Measurements from ENCODE around the gene RNF213.
"Not testable (repeated sequence)": the region's sequence is repeated elsewhere in the genome, so short reads cannot be mapped to it uniquely, and the experiment has no call there.

RNF213 gene

DNA sequence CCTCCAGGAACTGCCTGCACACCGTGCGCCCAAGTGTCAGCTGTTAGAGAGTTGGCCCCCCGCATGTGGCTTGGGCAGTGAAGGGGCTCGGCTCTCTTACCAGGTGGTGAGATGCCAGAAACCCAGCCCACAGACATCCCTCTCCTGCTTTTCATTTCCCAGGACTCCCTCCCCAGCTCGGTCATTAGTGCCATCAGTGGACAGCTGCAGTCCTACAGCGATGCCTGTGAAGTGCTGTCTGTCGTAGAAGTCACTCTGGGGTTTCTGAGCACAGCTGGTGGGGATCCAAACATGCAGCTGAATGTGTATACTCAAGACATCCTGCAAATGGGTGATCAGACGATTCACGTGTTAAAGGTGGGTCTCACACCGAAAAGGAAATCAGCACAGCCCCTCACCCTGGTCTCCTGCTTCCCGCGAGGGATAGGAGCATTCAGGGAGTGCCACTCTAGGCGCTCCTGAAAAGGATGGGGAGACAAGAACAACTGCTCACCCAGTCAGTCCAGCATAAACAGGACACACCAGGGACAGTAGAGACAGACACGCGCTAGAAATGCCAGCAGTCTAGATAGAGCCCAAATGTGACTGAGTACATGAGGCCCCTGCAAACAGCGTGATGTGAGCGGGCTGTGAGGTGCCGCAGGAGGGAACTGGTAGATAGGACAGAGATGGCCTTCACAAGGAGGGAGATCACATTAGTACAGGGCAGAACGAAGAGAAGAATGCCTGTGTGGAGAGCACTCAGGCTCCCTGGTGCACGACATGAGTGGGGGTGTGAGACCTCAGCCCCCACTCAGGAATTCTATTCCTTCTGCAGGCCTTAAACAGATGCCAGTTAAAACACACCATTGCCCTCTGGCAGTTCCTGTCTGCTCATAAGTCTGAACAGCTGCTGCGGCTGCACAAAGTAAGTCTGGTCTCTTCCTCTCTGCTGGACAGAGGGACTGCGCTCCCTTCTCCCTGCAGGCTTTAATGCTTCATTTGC, 128.7 kb downstream of the RNF213 start:
- DNase-seq (ENCODE audit: low read depth, low spot score) = no peak

- DNase-seq (ENCODE audit: low read depth, low spot score) = no peak
Measured at GRCh38 chr17:80393241-80393890, 132.7 kb downstream of the RNF213 start.

GRCh38 chr17:80393961-80394360, 133.3 kb downstream of the RNF213 start:
- no peak for DNase-seq (ENCODE audit: low read depth, low spot score)

DNA sequence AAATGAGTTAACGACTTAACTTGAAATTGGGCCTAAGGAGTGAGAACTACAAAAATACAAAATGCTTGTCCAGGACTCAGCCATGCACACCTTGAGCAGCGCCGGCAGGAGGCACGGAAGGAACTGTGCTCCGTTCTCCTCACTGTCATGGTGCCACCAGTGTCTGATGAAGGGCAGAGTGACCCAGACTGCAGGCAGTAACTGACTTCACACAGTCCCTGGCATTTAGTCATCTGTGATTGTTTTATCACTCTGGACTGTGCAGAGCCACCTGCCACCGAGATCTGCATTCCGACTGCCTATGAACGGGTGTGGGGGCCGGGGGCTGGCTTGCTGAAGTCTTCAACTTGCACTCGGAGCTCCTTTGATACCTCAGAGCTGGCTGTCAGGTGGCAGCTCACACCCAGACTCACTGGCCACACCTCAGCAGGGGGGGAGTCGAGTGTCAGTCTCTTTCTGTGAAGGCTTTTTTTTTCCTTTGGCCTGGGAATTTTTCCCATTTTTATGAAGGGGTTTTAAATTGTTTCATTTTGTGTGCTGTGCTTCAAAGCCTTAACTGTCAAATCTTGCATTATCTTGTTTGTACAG, 134.1 kb downstream of the RNF213 start:
- no peak for DNase-seq (ENCODE audit: low read depth, low spot score)

GRCh38 chr17:80395402-80396151, 134.9 kb downstream of the RNF213 start:
- DNase-seq (ENCODE audit: low read depth, low spot score) = no peak

- DNase-seq (ENCODE audit: low read depth, low spot score) = no peak
Measured at GRCh38 chr17:80396157-80397033, 135.7 kb downstream of the RNF213 start.

GRCh38 chr17:80397034-80397387, 136.4 kb downstream of the RNF213 start:
- no peak for DNase-seq (ENCODE audit: low read depth, low spot score)

GRCh38 chr17:80397686-80398085, 137.0 kb downstream of the RNF213 start:
- no peak for DNase-seq (ENCODE audit: low read depth, low spot score)

GRCh38 chr17:80401086-80401485, 140.4 kb downstream of the RNF213 start:
- not testable (repeated sequence) for DNase-seq (ENCODE audit: low read depth, low spot score)

- DNase-seq (ENCODE audit: low read depth, low spot score) = not testable (repeated sequence)
Measured at GRCh38 chr17:80402102-80402501, 141.4 kb downstream of the RNF213 start.

DNA sequence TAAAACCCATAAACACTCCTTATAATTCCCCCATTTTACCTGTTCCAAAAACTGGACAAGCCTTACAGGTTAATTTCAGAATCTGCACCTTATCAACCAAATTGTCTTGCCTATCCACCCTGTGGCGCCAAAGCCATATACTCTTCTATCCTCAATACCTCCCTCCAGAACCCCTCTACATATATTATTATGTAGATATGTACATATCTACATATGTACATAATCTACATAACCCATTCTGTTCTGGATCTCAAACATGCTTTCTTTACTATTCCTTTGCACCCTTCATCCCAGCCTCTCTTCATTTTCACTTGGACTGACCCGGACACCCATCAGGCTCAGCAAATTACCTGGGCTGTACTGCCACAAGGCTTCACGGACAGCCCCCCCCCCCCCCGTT, 142.3 kb downstream of the RNF213 start:
- DNase-seq (ENCODE audit: low read depth, low spot score) = no peak

- DNase-seq (ENCODE audit: low read depth, low spot score) = no peak
Measured at GRCh38 chr17:80406146-80406545, 145.5 kb downstream of the RNF213 start.

DNA sequence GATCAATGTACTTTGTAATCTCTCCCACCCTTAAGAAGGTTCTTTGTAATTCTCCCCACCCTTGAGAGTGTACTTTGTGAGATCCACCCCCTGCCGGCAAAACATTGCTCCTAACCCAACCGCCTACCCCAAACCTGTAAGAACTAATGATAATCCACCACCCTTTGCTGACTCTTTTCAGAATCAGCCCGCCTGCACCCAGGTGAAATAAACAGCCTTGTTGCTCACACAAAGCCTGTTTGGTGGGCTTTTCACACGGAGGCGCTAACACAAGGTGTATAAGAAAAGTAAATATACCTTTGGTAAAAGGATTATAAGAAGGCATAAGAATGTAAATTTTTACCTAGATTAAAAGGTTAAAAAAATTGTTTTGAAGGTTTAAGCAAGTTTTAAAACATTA, 147.3 kb downstream of the RNF213 start:
- not testable (repeated sequence) for DNase-seq (ENCODE audit: low read depth, low spot score)

- DNase-seq (ENCODE audit: low read depth, low spot score) = no peak
Measured at GRCh38 chr17:80408872-80409271, 148.2 kb downstream of the RNF213 start.

DNA sequence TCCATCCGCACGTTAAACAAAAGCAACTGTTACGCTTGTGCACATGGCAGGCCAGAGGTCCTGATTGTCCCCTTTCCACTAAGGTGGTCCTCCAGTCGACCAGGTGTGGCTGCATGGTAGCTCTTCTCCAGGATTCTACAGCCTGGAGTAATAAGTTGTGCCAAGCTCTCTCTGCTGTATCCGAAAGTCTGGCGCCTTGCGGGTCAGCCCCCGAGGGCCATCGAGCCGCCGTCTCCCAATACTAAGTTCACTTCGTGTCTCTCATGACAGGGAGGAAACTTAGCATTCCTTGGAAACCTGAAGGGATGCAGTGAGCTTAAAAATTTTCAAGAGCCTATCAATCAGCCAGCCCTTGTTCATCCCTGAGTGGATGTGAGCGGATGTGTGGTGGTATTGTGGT, 149.0 kb downstream of the RNF213 start:
- DNase-seq (ENCODE audit: low read depth, low spot score) = no peak

GRCh38 chr17:80410441-80411087, 149.9 kb downstream of the RNF213 start:
- not testable (repeated sequence) for DNase-seq (ENCODE audit: low read depth, low spot score)

DNA sequence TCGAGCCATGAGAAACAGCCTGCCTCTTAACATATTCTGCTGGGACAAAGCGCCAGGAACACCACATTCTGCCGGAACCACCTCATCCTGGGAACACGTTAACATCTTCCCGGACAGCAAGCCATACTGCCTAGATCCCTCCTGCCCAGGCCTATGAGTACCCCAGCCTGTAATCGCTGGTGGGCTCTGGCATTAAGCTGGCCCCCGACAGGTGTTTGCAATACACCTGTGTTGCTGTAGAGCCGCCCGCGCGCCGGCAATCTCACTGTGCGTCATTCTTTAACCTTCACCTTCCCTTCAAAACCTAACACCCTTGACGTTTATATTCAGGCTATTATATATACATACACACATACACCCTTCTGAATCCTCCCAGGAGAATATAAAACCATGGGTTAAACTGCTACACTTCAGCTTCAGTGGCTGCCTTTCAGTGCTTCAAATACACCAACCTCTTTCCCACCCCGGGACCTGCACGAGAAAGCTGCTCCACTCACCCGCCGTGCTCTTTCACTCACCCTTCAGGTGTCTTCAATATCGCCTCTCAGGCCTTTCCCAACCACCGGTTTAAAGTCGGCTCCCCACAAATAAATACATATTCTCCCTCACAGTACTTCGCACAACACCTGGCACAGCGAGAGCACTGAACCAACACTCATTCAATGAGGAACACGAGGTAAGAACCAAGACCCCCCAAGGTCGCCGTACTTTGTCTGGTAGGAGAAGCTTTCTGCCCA, 153.3 kb downstream of the RNF213 start:
- DNase-seq (ENCODE audit: low read depth, low spot score) = no peak

- DNase-seq (ENCODE audit: low read depth, low spot score) = no peak
Measured at GRCh38 chr17:80414508-80414802, 153.8 kb downstream of the RNF213 start.

DNA sequence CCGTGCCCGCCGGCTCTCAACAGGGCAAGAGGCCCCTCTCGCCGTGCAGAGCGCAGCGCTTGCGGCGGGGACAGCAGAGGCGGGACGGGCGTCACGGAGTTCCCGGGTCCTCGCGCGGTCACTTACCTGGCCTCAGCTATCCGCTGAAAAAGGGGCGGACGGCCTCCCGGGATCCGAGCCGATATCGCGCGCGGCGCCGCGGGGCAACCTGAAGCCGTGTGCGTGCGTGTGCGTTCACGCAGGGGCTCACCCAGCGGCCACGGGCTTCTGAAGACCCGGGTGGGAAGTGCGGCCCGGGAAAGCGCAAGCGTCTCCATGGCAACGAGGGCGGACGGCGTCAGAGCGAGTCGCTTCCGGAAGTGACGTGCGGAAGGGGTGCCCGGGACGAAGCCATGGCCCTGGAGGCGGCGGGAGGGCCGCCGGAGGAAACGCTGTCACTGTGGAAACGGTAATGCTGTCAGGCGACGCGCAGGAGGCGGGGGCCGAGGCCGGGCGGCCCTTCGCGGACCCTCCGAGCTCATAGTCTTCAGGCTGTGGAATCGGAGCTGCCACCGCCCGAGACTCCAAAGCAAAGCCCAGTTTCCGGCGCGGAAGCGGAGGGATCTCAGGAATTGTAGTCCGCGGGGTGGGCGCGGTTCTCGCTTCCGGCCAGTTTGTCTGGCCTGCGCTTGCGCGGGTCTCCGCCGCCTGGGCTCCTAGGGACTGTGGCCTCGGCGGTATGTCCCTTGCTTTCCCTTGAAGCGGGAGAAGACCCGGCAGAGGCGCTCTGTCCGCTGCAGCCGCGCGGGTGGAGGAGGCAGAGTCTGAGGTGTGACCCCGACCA, 154.4 kb downstream of the RNF213 start, which contains the start of gene ENDOV:
ENDOV (plus strand) TSS at position 365 of the 823 bp plus-strand sequence; CDS start at position 393, 28 bp downstream.
- DNase-seq (ENCODE audit: low read depth, low spot score) = peak; percentile 68

Measured in iPS DF 19.7 (cell line).